Measurements from ENCODE around the gene CEMIP. TPM values are rescaled to one million over a fixed set of nuclear protein-coding genes. Genes with fewer than 3 reads are reported as not detected.

CEMIP gene
- total RNA-seq, 2 experiments from 2014 or later, result not detected

DNA sequence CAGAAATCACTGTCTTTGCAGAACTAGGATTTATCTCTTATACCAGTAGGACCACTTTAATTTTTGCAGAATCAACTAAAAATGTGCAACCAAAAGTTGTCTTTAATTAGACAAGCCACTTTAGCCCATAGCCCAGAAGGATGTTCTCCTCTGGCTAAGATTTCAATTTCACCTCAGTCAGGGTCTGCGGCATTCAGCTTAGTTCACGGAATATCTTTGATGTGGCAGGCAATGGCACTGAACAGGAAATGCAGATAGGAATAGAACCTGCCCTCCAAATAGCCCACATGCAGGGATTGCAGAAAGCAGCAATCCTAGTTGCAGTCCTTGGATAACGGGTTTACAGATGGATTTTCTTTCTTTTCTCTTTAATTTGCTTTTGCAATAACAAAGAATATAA, 109.7 kb downstream of the CEMIP start:
- POLR2A ChIA-PET, result no interaction called here
- Mint-ChIP-seq H3K36me3 (ENCODE audit: low read depth) (no peaks in the 10 kb centered on the region), H3K27ac (no peak overlapping the region), H3K9me3 (no peaks in the 10 kb centered on the region), H3K4me3 (no peak overlapping the region), H3K4me1 (peaks cover 5% of the 10 kb centered on the region), H3K27me3 (no peaks in the 10 kb centered on the region)
- no peak for DNase-seq
- CTCF ChIA-PET, result no interaction called here

DNA sequence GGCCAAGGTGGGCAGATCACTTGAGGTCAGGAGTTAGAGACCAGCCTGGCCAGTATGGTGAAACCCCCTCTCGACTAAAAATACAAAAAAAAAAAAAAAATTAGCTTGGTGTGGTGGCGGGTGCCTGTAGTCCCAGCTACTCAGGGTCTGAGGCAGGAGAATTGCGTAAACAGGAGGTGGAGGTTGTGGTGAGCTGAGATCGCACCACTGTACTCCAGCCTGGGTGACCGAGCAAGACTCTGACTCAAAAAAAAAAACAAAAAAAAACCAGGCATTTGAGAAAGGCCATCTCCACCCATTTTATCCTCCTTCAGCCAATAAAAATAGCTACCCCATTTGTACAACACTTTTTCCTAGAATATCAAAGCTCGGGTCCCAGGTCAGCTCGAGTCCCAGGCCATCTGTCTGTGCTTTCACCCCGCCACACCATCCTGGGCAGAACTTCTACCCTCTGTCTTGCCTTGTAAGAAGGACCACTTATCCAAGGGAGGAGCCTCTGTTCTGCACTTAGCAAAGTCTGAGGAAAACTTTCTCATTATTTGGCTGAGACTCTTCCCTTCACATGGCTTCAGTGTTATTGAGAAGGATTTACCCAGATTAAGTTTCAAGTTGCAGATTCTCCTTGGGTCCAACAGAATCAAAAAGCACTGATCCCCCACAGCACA, 111.3 kb downstream of the CEMIP start:
- no peaks in the 10 kb centered on the region for H3K27me3 Mint-ChIP-seq
- H3K4me1 Mint-ChIP-seq, result peaks cover 5% of the 10 kb centered on the region
- no peak overlapping the region for H3K4me3 Mint-ChIP-seq
- H3K27ac Mint-ChIP-seq, result no peak overlapping the region
- CTCF ChIA-PET, result interaction anchor here (1.2 kb wide), 1 partner anchor 375 kb away, joined by 3 read pairs; no protein-coding TSS in a partner anchor
- no peak for DNase-seq
- no peaks in the 10 kb centered on the region for H3K36me3 Mint-ChIP-seq (ENCODE audit: low read depth)
- POLR2A ChIA-PET, result no interaction called here
- H3K9me3 Mint-ChIP-seq, result no peaks in the 10 kb centered on the region

DNA sequence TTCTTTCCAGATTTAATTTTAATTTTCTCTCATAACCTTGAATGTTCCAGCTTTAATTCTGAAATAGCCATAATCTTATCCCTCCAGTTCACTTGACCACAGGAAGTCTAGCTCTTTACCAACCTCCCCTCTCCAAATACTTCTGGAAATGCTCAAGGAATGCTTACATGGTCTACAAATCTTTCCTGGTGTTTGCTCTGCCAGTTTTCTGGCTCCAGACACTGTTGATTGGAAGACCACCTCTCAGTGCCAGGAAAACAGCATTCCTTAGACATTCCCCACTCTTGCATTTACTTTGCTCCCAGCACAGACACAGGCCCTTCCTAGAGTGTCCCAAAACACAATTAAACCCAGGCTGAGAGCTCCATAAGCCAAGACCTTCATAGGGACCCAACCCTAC, 111.8 kb downstream of the CEMIP start:
- POLR2A ChIA-PET, result no interaction called here
- H3K4me3 Mint-ChIP-seq, result no peak overlapping the region
- H3K27me3 Mint-ChIP-seq, result no peaks in the 10 kb centered on the region
- no peak overlapping the region for H3K27ac Mint-ChIP-seq
- no peaks in the 10 kb centered on the region for H3K36me3 Mint-ChIP-seq (ENCODE audit: low read depth)
- no peak for DNase-seq
- CTCF ChIA-PET, result interaction anchor here (1.2 kb wide), 1 partner anchor 375 kb away, joined by 3 read pairs; no protein-coding TSS in a partner anchor
- peaks cover 1% of the 10 kb centered on the region for H3K9me3 Mint-ChIP-seq
- peaks cover 5% of the 10 kb centered on the region for H3K4me1 Mint-ChIP-seq

DNA sequence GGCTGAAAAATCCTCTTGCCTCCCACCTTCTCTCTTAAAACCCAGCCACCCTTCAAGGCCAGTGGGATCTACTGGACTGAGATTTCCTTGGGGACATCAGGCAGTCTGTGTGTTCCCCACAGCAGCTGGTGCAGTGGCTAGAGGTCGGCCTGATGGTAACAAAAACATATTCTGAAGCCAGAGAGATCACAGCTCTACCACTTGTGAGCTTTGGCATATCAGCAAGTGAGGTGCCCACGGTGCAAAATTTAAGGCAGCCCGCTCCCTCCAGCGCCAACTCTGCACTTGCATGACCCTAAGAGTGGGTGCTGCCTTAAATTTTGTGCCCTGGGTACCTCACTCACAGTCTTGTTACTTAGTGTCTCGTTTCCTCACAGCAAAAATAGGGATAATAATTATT, 113.2 kb downstream of the CEMIP start:
- Mint-ChIP-seq H3K27ac (no peak overlapping the region), H3K4me1 (peaks cover 5% of the 10 kb centered on the region), H3K27me3 (no peaks in the 10 kb centered on the region), H3K36me3 (ENCODE audit: low read depth) (no peaks in the 10 kb centered on the region), H3K4me3 (no peak overlapping the region), H3K9me3 (peaks cover 4% of the 10 kb centered on the region)
- ChIA-PET POLR2A (no interaction called here), CTCF (no interaction called here)
- DNase-seq, result no peak

DNA sequence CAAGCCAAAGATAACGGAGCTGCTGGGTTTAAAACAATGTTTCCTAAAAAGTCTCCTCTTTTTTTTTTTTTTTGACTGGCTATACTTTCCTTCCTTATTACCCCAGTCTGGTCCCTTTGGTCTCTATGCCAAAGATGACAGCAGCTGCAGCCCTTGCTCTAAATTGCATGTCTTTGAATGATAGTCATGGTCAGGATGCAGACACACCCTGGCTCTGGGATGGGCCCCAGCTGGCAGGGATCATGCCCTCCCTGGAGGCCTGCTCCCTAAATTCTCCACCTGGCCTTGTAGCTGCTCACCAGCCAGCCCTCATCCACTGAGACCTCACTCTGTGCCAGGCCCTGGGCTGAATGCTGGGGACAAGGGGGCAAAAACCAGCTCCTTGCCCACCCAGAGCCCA, 114.6 kb downstream of the CEMIP start:
- ChIA-PET CTCF (no interaction called here), POLR2A (no interaction called here)
- H3K4me3 Mint-ChIP-seq, result no peak overlapping the region
- peaks cover 2% of the 10 kb centered on the region for H3K4me1 Mint-ChIP-seq
- no peak for DNase-seq
- no peaks in the 10 kb centered on the region for H3K36me3 Mint-ChIP-seq (ENCODE audit: low read depth)
- peaks cover 4% of the 10 kb centered on the region for H3K9me3 Mint-ChIP-seq
- no peaks in the 10 kb centered on the region for H3K27me3 Mint-ChIP-seq
- no peak overlapping the region for H3K27ac Mint-ChIP-seq

DNA sequence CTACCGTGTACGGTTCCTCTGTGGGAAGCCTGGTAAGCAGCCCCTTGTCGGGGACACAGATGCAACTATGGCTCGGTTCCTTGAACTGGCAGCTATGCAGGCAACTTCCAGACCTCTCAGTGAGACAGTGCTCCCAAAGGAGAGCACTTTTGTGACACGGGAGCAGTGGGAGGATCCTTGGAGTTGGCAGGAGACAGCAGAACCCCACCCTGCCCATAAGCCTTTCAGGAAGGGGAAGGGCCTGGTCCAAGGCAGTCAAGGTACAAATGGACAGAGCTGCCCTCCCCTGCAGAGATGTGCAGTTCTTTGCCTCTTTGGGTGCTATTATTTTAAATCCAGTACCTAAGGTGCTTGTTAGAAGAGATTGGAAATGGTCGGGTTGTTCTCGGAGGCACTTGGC, 115.9 kb downstream of the CEMIP start:
- no peaks in the 10 kb centered on the region for H3K36me3 Mint-ChIP-seq (ENCODE audit: low read depth)

DNA sequence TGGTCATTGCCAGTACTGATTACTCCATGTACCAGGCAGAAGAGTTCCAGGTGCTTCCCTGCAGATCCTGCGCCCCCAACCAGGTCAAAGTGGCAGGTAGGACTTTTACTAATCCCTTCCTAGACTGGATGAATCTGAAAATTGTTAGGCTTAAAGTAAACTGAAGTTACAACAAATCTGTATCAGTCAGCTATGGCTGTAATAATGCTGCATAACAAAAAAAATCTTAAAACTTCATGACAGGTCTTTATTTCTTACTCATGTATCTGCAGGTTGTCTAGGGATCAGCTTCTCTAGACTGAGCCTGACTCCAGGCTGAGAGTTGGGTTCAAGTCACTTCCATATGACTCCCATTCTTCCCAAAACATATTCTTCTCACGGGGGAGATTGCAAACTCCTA, 116.8 kb downstream of the CEMIP start:
- Mint-ChIP-seq H3K27ac (no peak overlapping the region), H3K4me3 (no peak overlapping the region), H3K4me1 (no peaks in the 10 kb centered on the region), H3K27me3 (no peaks in the 10 kb centered on the region), H3K9me3 (peaks cover 4% of the 10 kb centered on the region), H3K36me3 (ENCODE audit: low read depth) (no peaks in the 10 kb centered on the region)
- POLR2A ChIA-PET, result no interaction called here
- no peak for DNase-seq
- CTCF ChIA-PET, result interaction anchor here (1.3 kb wide), 1 partner anchor 11 kb away, joined by 4 read pairs; no protein-coding TSS in a partner anchor

More for the DNA sequence above, 115.9 kb downstream of the CEMIP start:
- POLR2A ChIA-PET, result no interaction called here
- Mint-ChIP-seq H3K9me3 (peaks cover 4% of the 10 kb centered on the region), H3K4me3 (no peak overlapping the region), H3K27me3 (no peaks in the 10 kb centered on the region), H3K4me1 (no peaks in the 10 kb centered on the region), H3K27ac (no peak overlapping the region)
- CTCF ChIA-PET, result interaction anchor here (1.3 kb wide), 1 partner anchor 10 kb away, joined by 4 read pairs; no protein-coding TSS in a partner anchor
- no peak for DNase-seq

DNA sequence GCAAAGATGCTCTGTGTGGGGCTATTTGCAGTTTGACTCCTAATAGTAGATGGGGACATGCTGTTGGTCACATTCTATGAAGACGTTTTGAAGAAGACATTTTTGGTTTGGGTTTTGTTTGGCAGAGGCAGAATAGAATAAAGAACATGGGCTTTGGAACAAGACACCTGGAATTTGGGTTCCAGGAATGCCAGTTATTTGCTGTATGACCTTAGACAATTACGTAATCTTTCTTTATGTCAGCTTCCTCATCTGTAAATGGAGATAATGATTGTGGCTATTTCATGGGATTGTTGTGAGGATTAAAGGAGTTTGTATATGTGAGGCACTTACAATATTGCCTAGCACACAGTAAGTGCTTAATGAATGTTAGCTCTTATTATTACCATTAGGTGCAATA, 118.9 kb downstream of the CEMIP start:
- DNase-seq, result no peak
- peaks cover 4% of the 10 kb centered on the region for H3K9me3 Mint-ChIP-seq
- no peak overlapping the region for H3K27ac Mint-ChIP-seq
- H3K36me3 Mint-ChIP-seq (ENCODE audit: low read depth), result no peaks in the 10 kb centered on the region
- ChIA-PET CTCF (no interaction called here), POLR2A (no interaction called here)
- H3K4me3 Mint-ChIP-seq, result no peak overlapping the region
- H3K27me3 Mint-ChIP-seq, result no peaks in the 10 kb centered on the region
- no peaks in the 10 kb centered on the region for H3K4me1 Mint-ChIP-seq

DNA sequence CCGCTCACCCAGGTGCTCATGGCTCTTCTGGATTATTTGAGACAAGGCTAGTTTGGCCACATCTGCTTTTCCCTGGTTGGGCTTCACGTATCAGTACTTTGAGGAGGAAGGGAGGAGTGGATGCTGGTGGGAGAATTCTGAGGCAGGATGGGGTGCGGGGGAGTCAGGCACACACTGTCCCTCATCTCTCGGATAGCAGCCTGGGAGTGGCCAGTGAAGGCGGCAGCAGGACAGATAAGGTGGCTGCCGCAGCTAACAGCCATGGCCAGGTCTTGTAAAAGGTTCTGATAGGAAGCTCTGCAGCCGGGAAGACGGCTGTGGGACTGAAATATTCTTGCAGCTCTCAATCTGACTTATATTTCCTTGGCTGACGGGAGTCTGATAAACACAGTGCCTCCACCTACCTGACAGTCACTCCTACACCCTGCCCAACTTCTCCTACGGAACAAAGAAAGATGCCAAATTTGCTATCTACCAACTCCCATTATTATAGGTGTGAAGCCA, 123.2 kb downstream of the CEMIP start:
- Mint-ChIP-seq H3K4me1 (no peaks in the 10 kb centered on the region), H3K4me3 (no peak overlapping the region), H3K27ac (no peak overlapping the region), H3K9me3 (no peaks in the 10 kb centered on the region), H3K36me3 (ENCODE audit: low read depth) (no peaks in the 10 kb centered on the region), H3K27me3 (no peaks in the 10 kb centered on the region)
- CTCF ChIA-PET, result no interaction called here
- DNase-seq, result no peak
- POLR2A ChIA-PET, result no interaction called here

DNA sequence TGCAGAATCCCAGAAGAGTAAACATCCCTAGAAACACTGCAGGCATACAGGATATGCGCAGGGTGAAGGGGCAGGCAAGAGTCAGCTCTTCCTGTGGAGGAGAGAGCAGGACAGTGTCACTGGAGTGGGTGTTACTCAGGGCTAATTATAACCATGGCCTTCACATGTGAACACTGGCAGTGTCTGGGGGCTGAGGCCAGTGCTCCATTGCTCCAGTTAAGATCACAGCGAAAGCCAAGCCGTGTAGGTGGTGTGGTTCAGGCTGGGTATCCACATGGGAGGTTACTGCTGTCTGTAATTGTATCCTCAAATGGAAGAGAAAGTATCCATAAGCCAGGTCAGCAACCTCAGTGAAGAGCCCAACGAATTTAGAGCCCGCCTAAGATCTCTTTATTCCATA, 125.8 kb downstream of the CEMIP start:
- POLR2A ChIA-PET, result no interaction called here
- Mint-ChIP-seq H3K36me3 (ENCODE audit: low read depth) (no peaks in the 10 kb centered on the region), H3K4me3 (no peak overlapping the region), H3K4me1 (no peaks in the 10 kb centered on the region), H3K27ac (no peak overlapping the region), H3K9me3 (no peaks in the 10 kb centered on the region), H3K27me3 (no peaks in the 10 kb centered on the region)
- DNase-seq, result no peak
- CTCF ChIA-PET, result no interaction called here

DNA sequence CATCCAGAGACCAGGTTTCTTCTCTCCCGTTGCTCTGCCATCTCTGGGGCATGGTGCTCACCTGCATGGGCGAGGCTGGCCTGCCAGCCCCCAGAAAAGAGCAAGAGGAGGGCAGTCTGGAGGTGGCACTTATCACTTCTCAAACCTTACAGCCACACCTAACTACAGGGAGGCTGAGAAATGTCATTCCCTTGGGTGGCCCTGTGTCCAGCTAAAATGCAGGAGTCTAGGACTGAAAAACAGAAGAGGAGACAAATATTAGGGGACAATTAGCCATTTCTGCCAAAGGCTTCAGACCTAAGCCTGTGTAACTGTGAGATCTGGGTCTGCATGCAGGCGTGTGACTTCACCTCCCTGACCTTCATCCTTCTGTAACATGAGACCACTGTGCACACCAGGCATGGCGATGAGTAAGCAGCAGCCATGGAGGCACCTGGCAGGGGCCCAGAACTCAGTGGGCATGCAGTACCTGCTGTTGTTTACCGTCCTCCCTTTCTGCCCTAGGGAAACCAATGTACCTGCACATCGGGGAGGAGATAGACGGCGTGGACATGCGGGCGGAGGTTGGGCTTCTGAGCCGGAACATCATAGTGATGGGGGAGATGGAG, 127.1 kb downstream of the CEMIP start:
- Mint-ChIP-seq H3K27ac (no peak overlapping the region), H3K4me3 (no peak overlapping the region), H3K4me1 (no peaks in the 10 kb centered on the region), H3K27me3 (no peaks in the 10 kb centered on the region), H3K9me3 (no peaks in the 10 kb centered on the region), H3K36me3 (ENCODE audit: low read depth) (no peaks in the 10 kb centered on the region)
- DNase-seq, result no peak
- CTCF ChIA-PET, result no interaction called here
- POLR2A ChIA-PET, result no interaction called here

DNA sequence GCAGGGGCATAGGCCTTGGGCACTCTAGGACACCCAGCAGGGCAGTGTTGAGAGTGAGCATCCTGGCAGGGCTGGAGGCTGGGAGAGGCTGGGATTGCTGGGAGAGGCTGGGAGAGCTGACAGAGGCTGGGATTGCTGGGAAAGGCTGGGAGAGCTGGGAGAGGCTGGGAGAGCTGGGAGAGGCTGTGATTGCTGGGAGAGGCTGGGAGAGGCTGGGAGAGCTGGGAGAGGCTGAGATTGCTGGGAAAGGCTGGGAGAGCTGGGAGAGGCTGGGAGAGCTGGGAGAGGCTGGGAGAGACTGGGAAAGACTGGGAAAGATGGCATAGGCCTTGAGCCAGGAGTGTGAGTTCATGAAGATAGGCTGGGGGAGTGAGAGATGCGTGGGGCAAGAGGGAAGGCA, 132.7 kb downstream of the CEMIP start:
- H3K4me1 Mint-ChIP-seq, result no peaks in the 10 kb centered on the region
- no peak overlapping the region for H3K27ac Mint-ChIP-seq
- CTCF ChIA-PET, result no interaction called here
- POLR2A ChIA-PET, result no interaction called here
- no peak overlapping the region for H3K4me3 Mint-ChIP-seq
- DNase-seq, result no peak
- H3K36me3 Mint-ChIP-seq (ENCODE audit: low read depth), result no peaks in the 10 kb centered on the region
- H3K27me3 Mint-ChIP-seq, result no peaks in the 10 kb centered on the region
- H3K9me3 Mint-ChIP-seq, result no peaks in the 10 kb centered on the region

DNA sequence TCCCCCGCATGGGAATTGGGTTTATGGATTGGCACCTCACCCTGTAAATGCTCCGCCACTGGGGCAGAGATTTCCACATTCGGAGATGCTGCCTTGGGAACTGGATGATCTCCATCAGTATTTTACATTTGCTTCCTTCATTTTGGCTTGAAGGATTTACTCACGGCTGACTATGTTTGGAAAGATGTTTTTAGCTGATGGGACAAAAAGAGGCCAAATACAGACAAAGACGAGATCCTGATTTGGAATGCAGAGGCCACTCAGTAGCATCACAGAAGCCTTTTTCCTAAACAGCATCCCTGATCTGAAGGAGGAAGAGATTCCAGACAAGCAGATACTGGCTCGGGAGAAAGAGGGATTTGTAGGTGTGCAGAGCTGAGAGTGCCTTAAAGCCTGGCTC, 133.5 kb downstream of the CEMIP start:
- Mint-ChIP-seq H3K27me3 (no peaks in the 10 kb centered on the region), H3K4me3 (no peak overlapping the region), H3K27ac (no peak overlapping the region), H3K36me3 (ENCODE audit: low read depth) (no peaks in the 10 kb centered on the region), H3K4me1 (no peaks in the 10 kb centered on the region), H3K9me3 (no peaks in the 10 kb centered on the region)
- POLR2A ChIA-PET, result no interaction called here
- CTCF ChIA-PET, result no interaction called here
- no peak for DNase-seq

DNA sequence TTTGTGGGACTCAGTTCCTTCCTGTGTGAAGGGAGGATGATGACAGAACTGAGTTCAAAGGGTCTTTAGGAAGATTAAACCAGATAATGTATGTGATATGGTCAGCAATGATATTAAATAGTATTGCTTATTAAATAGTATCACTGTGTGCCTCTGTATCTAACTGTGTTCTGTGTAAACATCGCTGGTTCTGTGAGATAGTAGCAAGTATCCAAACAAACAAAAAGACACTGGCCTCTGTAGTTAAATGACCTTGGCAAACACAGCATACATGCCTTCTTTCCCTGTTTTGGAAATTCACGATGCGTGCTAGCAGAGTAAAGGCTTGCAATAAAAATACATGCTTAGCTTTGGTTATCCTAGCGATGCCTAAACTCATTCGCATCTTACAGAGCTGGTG, 134.4 kb downstream of the CEMIP start:
- DNase-seq, result no peak
- no peaks in the 10 kb centered on the region for H3K4me1 Mint-ChIP-seq

More for the DNA sequence above, 134.4 kb downstream of the CEMIP start:
- POLR2A ChIA-PET, result no interaction called here
- Mint-ChIP-seq H3K36me3 (ENCODE audit: low read depth) (no peaks in the 10 kb centered on the region), H3K27ac (no peak overlapping the region), H3K4me3 (no peak overlapping the region), H3K27me3 (no peaks in the 10 kb centered on the region), H3K9me3 (no peaks in the 10 kb centered on the region)
- CTCF ChIA-PET, result no interaction called here
